Fibroblast of skin of back (primary cell): Measurements from ENCODE around the gene ANGPTL4.
"Not testable (repeated sequence)": the region's sequence is repeated elsewhere in the genome, so short reads cannot be mapped to it uniquely, and the experiment has no call there.

ENCODE experiments used
- DNase-seq: peaks from one replicate; pipeline ENCODE4 v3.0.0-alpha.2; 2013

Gene ANGPTL4

DNA sequence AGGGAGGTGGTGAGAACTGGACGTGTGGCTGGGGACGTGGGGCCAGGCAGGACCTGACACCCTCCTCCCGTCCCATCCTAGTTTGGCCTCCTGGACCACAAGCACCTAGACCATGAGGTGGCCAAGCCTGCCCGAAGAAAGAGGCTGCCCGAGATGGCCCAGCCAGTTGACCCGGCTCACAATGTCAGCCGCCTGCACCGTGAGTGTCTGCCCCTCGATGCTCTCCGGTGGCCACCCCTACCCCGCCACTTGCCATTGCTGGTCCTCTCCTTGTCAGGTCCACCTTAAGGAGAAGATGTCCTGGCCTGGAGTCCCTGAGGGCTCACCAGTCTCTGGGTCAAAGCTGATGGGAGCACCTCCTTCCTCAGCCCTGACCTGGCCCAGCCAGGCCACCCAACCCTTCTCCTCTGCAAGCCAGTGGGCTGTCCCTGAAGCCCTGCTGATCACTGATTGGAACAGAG, 2.2 kb downstream of the ANGPTL4 start:
- no peak for DNase-seq

DNA sequence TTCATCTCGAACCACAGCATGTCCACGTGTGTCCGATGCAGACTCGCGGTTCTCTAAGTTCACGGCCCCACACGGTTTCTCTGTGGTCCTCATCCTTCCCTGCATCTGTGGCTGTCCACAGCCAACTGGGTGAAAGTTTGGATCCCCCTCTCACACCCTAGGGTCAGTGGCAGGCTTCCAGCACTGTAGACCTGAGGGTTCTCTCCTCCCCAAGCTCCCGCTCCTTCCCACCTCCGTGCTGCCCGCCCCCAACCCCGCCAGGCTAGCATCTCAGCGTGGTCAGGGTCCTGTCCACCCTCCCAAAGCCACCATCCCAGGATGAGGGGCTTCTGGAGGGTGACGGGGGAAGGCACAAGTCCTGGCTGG, 3.0 kb downstream of the ANGPTL4 start:
- peak; percentile 17 for DNase-seq

DNA sequence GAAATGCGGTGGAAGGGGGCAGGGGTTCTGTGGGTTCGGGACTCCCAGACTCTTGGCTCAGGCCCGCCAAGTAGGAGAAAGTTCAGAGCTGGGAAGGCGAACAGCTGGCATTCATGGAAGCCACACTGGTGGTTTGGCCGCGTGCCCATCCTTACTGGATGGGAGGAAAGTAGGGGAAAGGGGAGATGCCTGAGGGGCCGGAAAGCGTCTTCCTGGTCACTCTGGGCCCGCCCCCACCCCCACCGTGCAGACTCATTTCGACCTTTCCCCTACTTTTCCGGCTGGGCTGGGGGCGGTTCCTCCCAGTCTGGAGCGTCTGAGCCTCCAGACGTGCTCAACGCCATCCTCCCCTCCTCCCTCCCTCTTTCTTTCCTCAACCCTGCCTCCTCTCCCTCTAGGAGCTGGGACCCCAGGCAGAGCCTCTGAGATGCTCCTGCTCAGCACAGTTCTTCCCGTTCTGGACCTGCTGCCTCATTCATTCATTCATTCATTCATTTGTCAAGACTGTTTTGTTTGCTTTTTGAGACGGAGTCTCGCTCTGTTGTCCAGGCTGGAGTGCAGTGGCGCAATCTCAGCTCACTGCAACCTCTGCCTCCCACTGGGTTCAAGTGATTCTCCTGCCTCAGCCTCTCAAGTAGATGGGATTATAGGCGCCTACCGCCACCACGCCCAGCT, 3.5 kb downstream of the ANGPTL4 start:
- DNase-seq = peak; percentile 99

DNA sequence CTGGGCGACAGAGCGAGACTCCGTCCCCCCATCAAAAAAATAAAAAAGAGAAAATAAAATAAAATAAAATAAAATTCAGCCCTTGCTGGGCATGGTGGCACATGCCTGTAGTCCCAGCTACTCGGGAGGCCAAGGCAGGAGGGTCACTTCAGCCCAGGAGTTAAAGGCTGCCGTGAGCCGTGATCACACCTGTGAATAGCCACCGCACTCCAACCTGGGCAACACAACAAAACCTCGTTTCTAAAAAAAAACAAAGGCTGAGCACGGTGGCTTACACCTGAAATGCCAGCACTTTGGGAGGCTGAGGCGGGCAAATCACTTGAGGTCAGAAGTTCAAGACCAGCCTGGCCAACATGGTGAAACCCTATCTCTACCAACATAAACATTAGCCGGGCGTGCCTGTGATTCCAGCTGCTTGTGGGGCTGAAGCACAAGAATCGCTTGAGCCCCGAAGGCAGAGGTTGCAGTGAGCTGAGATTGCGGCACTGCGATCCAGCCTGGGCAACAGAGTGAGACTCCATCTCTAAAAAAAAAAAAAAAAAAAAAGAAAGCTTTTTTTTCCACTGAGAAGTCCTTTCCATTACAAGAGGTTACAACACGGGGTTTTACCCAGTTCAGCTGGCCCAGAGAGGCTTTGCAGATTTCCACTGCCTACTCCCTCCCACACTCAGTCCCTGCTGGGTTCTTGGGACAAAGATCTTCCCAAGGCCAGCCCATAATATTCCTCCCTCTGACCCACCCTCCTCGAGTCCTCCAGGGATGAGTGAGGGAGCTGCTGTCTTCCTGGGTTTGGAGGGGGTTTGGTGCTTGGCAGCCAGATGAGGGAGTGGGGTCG, 6.4 kb downstream of the ANGPTL4 start:
- no peak for DNase-seq

DNA sequence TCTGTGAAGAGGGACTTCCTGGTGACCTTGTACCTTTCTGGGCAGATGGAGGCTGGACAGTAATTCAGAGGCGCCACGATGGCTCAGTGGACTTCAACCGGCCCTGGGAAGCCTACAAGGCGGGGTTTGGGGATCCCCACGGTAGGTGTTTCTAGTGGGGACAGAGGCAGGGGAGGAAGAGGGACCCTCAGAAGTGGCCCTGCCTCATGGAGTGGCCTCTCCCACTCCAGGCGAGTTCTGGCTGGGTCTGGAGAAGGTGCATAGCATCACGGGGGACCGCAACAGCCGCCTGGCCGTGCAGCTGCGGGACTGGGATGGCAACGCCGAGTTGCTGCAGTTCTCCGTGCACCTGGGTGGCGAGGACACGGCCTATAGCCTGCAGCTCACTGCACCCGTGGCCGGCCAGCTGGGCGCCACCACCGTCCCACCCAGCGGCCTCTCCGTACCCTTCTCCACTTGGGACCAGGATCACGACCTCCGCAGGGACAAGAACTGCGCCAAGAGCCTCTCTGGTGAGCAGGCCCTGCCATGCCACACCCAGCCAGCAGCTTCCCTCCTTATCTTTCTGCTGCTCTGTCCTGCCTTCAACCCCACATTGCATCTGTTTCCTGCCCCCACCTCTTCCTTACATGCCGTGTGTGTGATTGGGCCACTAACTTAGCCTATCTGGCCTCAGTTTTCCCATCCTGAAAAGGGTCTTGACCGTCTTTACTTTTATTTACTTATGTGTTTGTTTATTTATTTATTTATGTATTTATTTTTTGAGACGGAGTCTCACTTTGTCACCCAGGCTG, 7.3 kb downstream of the ANGPTL4 start:
- no peak for DNase-seq

DNA sequence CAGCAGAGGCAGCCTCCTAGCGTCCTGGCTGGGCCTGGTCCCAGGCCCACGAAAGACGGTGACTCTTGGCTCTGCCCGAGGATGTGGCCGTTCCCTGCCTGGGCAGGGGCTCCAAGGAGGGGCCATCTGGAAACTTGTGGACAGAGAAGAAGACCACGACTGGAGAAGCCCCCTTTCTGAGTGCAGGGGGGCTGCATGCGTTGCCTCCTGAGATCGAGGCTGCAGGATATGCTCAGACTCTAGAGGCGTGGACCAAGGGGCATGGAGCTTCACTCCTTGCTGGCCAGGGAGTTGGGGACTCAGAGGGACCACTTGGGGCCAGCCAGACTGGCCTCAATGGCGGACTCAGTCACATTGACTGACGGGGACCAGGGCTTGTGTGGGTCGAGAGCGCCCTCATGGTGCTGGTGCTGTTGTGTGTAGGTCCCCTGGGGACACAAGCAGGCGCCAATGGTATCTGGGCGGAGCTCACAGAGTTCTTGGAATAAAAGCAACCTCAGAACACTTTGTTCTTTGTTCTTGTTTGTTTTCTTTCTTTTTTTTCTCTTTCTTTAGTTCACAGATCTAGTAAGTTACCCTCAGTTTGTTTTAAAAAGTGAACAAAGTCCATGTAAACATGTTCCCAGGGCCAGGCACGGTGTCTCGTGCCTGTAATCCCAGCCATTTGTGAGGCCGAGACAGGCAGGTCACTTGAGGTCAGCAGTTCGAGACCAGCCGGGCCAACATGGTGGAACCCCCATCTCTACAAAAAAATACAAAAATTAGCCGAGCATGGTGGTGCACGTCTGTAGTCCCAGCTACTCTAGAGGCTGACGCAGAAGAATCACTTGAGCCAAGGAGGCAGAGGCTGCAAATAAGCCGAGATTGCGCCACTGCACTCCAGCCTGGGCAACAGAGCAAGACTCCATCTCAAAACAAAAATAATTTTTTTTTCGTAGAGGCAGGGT, 10.2 kb downstream of the ANGPTL4 start:
- no peak for DNase-seq

DNA sequence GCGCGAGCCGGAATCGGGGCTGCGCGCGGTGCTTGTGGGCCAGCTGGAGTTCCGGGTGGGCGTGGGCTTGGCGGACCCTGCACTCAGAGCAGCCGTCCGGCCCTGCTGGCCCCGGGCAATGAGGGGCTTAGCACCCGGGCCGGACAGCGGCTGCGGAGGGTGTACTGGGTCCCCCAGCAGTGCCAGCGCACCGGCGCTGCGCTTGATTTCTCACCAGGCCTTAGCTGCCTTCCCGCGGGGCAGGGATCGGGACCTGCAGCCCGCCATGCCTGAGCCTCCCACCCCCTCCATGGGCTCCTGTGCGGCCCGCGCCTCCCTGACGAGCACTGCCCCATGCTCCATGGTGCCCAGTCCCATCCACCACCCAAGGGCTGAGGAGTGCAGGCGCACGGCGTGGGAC, 11.8 kb downstream of the ANGPTL4 start:
- not testable (repeated sequence) for DNase-seq

DNA sequence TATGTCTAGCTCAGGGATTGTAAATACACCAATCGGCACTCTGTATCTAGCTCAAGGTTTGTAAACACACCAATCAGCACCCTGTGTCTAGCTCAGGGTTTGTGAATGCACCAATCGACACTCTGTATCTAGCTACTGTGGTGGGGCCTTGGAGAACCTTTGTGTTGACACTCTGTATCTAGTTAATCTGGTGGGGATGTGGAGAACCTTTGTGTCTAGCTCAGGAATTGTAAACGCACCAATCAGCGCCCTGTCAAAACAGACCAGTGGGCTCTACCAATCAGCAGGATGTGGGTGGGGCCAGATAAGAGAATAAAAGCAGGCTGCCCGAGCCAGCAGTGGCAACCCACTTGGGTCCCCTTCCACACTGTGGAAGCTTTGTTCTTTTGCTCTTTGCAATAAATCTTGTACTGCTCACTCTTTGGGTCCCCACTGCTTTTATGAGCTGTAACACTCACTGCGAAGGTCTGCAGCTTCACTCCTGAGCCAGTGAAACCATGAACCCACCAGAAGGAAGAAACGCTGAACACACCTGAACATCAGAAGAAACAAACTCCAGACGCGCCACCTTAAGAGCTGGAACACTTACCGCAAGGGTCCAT, 12.5 kb downstream of the ANGPTL4 start:
- DNase-seq = not testable (repeated sequence)

DNA sequence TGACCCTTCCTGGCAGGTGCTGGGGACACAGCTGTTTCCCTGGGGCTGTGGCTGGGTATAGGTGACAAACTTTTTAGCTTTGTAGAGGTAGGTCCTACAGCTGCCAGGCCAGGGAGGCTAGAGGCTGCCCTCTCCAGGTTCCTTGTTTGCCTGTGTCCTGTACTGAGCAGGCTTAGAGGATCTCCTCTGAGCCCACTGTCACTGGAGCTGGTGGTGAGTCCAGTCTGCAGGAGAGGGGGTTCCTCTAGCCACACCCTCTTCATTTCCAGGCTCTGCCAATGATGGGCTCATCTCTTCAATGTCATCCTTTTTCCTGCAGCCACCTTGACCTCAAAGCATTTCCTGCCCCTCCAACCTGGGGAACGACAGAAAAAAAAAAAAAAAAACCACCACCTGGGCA, 13.6 kb downstream of the ANGPTL4 start:
- no peak for DNase-seq

DNA sequence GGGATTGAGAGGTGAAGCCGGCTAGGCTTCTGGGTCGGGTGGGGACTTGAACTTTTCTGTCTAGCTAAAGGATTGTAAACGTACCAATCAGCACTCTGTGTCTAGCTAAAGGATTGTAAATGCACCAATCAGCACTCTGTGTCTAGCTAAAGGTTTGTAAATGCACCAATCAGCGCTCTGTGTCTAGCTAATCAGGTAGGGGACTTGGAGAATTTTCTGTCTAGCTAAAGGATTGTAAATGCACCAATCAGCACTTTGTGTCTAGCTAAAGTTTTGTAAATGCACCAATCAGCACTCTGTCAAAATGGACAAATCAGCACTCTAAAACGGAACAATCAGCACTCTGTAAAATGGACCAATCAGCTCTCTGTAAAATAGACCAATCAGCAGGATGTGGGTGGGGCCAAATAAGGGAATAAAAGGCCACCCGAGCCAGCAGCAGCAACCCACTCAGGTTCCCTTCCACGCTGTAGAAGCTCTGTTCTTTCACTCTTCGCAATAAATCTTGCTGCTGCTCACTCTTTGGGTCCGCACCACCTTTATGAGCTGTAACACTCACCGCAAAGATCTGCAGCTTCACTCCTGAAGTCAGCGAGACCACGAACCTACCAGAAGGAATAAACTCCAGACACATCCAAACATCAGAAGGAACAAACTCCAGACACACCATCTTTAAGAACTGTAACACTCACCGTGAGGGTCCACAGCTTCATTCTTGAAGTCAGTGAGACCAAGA, 15.4 kb downstream of the ANGPTL4 start:
- not testable (repeated sequence) for DNase-seq

DNA sequence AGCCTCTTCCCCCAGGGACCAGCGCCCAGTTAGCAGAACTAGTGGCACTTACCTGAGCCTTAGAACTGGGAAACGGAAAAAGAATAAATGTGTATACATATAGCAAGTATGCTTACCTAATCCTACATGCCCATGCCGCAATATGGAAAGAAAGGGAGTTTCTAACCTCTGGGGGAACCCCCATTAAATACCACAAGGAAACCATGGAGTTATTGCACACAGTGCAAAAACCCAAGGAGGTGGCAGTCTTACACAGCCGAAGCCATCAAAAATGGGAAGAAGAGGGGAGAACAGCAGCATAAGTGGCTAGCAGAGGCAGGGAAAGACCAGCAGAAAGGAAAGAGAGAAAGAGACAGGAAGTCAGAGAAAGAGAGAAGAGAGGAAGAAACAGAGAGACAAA, 20.6 kb downstream of the ANGPTL4 start:
- not testable (repeated sequence) for DNase-seq

DNA sequence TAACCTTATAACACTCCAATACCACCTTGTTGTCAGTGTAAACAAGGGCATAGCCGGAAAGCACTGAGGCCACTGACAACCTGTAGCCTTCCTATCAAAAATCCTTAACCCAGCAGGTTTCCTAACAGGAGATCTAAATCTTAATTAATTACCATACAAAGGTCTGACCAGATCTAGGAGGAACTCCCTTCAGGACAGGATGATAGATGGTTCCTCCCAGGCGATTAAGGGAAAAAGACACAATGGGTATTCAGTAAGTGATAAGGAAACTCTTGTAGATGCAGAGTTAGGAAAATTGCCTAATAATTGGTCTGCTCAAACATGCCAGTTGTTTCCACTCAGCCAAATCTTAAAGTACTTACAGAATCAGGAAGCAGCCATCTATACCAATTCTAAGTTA, 21.1 kb downstream of the ANGPTL4 start:
- not testable (repeated sequence) for DNase-seq

DNA sequence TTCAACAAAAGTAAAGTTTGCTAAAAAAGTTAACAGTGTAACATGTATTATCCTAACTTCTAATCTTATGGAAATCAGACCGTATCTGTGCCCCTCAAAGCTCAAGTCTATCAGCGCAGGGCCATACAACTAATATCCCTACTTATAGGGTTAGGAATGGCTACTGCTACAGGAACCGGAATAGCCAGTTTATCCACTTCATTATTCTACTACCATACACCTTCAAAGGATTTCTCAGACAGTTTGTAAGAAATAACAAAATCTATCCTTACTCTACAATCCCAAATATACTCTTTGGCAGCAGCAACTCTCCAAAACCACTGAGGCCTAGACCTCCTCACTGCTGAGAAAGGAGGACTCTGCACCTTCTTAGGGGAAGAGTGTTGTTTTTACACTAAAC, 21.6 kb downstream of the ANGPTL4 start:
- DNase-seq = not testable (repeated sequence)

DNA sequence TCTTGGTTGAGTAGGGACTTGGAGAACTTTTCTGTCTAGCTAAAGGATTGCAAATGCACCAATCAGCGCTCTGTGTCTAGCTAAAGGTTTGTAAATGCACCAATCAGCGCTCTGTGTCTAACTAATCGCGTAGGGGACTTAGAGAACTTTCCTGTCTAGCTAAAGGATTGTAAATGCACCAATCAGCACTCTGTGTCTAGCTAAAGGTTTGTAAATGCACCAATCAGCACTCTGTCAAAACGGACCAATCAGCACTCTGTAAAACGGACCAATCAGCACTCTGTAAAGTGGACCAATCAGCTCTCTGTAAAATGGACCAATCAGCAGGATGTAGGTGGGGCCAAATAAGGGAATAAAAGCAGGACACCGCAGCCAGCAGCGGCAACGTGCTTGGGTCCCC, 22.5 kb downstream of the ANGPTL4 start:
- DNase-seq = not testable (repeated sequence)

DNA sequence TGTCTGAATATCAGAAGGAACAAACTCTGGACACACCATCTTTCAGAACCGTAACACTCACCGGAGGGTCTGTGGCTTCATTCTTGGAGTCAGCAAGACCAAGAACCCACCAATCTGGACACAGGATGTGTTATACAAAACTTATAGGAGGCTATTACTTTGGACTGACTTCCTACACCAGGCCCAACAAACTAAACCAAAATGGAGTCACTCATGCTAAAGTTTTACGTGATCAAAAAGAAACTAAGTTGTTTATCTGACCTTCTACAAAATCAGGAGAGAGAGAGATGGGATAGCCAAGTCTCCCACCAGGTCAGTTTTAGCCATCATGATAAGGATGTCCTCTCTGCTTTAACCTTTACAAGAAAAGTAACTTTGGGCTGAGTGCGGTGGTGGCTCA, 23.0 kb downstream of the ANGPTL4 start:
- DNase-seq = no peak

DNA sequence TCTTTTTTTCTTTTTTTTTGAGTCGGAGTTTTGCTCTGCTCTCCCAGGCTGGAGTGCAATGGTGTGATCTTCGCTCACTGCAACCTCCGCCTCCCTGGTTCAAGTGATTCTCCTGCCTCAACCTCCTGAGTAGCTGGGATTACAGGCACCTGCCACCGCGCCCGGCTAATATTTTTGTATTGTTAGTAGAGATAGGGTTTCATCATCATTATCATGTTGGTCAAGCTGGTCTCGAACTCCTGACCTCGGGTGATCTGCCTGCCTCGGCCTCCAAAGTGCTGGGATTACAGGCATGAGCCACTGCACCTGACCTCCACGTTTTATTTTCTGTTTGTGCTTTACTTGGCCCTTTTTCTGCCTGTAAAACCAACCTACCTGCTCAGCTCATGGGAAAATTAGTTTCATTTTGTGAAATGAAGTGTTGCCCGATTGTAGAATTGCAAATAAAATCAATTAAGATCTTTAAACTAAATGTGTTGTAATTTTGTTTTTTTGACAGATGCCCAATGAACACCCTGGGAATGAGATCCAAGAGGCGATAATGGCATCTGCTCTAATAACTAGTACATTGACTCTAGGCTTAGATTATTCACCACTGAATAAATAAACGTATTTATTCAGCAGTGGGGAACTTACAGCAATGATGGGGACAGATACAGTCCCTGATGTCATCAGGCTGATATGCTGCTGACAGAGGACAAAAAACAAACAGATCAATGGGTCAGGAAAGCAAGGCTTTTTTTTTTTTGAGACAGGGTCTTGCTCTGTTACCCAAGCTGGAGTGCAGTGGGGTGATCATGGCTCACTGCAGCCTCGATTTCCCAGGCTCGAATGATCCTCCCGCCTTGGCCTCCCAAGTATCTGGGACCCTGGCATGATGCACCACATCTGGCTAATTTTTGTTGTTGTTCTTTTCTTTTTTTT, 24.0 kb downstream of the ANGPTL4 start:
- DNase-seq = peak; percentile 20

DNA sequence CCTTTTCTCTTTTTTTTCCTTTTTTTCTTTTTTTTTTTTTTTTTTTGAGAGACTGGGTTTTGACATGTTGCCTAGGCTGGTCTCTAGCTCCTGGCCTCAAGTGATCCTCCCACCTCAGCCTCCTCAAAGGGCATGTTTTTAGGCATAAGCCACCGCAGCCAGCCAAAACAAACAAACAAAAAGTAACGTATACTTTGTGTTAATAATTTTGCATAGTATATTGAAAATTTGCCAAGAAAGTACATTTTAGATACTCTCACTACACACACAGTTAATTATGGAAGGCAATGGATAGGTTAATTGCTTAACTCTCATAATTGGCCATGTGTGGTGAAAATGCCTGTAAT, 24.6 kb downstream of the ANGPTL4 start:
- DNase-seq = no peak

DNA sequence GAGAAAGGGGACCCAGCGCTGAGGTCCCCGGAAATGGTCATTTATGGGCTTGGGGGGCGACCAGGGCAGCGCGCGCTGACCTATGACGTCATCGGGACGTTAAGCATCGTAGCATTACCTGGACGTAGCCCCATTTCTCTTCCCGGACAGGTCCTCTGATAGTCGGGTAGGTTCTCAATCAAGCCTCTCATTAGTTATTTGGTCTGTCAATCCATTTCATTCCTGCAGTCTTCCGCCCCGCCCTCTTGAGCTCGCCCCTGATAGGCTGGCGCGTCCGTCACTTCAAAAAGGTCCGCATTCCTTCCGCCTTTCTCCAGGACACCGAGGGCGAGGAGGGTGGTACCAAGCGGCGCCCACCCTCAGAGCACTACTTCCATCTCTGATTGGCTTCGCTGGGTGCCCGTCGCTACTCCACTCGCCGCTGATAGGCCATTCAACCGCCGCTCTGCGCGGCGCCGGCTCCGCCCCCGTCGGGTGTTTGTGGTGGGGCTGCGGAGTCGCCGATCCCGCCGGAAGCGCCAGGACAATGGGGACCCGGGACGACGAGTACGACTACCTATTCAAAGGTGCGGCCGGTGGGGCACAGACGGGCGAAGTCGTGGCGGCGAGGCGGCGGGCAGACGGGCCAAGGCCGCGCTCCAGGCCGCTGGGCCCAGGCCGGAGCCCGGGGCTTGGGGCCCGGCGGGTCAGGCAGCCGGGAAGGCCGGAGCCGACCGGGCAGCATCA, 26.1 kb downstream of the ANGPTL4 start, which contains the start of gene RAB11B:
TSS of gene RAB11B (plus strand) at position 470 of the 726 bp plus-strand sequence. CDS start at position 527, 57 bp downstream.
- peak; percentile 100 for DNase-seq

DNA sequence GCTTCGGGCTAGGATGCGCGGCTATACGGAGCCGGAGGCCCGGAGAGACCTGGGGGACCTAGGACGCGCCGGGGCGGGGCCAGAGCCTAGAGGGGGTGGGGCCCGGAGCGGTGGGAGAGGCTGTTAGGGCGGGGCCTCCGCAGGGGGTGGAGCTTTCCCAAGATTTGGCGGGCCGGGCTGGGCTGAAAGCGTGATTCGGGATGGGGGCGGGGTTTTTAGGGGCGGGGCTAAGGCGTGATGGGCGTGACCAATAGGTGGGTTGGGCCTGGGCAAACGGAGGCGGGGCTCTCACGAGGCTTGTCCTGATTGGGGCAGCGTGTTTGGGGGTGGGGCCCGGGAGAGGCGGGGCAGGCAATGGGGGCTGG, 26.6 kb downstream of the ANGPTL4 start:
- DNase-seq = peak; percentile 83
